Activated effector memory CD4-positive, alpha-beta T cell treated with anti-CD3 and anti-CD28 coated beads, Interleukin-2, amount 50 U/mL, for 16 hours (primary cell): Measurements from ENCODE around the gene SMOC2.
"Not testable (repeated sequence)": the region's sequence is repeated elsewhere in the genome, so short reads cannot be mapped to it uniquely, and the experiment has no call there.

Experiments used
- DNase-seq: peaks from one replicate; pipeline ENCODE4 v3.0.0-alpha.2; 2020

SMOC2 gene

DNA sequence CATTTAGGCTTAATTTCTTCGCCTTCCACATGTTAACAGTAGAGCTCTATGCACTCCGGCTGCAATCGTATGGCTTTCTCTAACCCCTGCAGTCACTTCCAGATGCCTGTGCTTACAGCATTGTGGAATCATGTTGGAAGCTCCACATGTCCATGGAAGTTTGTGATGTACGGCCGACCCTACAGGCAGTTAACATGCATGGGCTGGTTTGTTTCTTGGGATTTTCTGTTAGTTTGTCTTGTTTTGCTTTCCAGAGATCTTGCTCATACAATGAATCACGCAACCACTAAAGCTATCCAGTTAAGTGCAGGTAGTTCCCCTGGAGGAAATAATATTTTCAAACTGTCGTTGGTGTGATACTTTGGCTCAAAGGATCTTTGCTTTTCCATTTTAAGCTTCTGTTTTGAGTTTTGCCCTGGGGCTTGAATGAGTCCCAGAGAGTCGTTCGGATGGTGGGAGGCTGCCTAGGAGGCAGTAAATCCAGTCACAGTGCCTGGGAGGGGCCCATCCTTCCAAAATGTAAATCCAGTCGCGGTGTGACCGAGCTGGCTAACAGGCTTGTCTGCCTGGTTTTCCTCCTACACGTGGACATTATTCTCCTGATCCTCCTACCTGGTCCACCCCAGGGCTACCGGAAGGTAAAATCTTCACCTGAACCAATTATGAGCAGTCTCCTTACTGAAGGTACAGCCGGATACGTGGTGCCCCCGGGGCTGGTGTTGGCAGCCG lies 225.9 kb downstream of the SMOC2 start:
- DNase-seq, result no peak

DNA sequence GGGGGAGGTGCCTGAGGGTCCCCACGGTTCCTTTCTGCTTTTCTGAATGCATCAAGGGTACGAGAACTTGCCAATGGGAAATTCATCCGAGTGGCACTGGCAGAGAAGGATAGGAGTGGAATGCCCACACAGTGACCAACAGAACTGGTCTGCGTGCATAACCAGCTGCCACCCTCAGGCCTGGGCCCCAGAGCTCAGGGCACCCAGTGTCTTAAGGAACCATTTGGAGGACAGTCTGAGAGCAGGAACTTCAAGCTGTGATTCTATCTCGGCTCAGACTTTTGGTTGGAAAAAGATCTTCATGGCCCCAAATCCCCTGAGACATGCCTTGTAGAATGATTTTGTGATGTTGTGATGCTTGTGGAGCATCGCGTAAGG lies 226.4 kb downstream of the SMOC2 start:
- no peak for DNase-seq

DNA sequence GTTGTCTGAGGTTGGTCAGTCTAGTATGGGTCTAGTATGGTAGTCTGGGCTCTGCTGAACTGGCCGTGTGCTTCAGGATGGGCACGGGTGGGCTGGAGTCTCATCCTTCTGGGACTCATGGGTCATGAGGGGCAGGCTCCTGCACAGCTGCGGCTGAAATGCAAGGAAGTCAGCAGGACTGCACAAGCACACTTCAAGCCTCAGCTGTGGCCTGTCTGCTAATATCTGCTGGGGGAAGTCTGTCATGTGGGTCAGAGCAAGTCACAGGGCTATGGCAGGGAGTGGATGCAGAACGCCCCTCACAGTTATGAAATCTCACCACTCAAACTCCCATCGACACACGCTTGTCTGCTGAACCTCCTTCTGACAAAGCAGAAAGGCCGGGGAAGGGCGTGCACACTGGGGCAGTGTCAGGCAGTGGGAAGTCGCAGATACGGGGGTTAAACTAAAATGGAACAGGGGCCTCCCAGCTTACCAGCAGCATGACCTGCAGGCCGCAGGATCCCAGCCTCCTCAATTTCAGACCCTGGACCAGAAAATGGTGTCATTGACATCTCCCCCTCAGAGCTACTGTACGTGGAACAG lies 229.5 kb downstream of the SMOC2 start:
- DNase-seq, result no peak

DNA sequence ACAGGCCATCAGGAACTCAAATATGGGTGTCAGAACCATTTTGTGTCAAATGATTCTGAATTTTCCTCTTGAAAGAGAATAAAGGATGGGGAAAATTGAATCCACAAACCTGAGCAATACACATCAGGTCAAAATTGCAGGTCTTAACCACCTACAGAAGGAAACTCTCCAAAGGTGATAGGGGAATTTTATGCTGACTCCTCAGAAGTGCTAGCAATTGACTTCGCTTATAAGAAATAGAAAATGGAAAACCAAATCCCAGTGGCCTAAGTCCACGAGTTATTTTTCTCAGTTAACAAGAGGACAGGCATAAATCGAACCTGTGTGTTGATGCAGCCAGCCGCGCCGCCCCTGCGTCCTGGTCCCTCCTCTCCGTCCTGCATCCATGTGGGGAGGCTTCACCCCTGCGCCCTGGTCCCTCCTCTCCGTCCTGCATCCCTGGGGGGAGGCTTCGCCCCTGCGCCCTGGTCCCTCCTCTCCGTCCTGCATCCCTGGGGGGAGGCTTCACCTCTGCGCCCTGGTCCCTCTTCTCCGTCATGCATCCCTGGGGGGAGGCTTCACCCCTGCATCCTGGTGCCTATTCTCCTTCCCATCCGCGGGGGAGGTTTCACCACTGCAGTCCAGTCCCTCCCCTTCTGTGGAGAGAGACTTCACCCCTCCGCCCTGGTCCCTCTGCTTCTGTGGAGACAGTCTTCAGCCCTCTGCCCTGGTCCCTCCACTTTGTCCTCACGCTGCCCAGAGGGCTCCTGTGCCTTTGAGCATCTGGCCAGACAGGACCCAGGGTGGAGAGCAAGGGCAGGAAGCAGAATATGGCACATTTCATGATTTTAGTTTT lies 230.3 kb downstream of the SMOC2 start:
- DNase-seq, result no peak

DNA sequence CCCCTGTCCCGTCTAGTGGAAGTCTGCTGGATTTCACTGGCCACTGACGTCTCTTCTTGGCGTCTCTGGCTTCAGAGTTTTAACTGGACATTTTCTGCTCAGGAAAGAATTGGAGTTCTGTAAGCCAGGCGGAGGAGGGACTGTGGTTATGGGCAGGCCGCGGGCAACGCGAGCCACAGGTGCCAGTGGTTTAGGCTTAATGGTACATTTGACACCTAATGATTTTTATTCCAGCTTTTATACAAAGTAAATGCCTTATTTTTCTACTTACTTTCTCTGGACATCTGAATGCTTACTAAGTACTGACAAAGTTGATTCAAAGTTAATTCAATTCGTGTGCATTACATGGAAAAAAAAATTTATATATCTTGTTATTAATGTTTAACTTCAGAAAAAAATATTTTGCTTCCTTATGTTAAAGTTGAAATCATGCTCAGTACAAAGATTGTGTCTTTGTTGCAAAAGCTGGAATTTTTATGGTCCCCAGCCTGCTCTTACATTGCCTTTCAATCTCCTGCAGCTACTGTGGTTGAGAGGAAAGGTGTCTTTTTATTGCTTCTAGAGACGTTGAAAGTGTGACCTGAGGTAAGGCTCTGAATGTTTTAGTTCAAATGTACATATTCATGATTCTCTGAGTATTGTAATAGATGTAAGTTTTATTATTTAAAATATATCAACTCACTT lies 231.0 kb downstream of the SMOC2 start:
- no peak for DNase-seq

DNA sequence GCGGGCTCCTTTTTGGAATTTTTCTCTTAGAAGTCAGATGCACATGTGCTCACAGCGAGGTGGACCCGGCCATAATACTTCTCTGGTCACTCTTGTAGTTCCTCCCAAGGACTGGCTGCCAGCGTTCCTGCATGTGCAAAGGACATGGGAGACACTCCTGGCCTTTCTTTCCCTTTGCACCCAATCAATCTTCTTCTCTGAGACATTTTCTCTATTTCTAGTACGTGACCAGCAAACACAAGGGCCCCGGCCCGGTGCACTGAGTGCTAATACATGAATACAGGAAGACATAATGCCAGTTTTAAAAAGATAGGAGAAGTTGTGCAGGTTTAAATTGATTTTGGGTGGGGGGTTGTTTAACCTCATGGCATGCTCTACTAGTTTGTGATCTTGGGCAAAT lies 233.6 kb downstream of the SMOC2 start:
- no peak for DNase-seq

DNA sequence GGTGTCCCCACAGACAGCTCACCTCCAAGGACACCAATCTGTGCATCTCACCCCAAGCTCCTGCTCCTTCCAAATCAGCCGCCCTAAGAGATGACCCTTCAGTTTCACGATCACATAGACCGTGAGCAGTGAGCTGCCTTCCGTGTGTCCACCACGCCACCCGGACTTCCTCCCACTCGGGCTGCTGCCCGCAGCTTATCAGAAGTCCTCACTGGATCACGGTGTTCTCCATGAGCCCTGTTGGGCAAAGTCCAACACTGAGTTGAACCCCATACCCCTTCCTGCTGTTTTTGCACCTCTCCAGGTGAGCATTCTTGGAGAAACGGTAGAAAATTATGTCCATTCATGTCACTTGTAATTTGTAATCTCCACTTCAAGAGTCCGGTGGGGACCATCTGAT lies 234.4 kb downstream of the SMOC2 start:
- no peak for DNase-seq

DNA sequence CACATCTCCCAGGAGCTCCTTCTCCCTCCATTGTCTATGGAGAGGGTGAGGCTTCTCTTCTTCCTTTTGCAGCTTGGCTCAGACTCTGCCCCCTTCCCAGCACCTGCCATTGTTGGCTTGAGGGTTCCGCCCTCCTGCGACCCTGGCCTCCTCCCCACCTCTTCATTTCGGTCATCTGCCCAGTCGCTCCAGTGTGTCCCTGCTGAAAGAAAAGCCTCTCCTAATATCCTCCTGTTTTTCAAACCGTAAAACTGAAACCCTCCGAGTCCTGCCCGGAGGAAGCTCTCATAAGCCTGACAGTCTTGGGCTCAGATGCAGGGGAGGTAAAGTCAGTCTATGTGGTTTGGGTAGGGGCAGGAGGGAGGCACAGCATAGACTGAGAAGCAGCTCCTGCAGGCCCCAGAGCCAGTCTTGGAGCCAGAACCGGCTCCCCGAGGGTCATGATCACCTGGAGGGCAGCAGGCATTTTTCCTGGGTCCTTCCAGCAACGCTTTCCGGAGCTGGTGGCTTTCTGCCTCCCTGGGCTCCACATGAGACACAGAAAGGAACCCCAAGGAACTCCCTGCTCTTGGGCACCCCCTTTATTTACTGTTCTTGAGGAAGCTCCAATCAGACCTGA lies 235.1 kb downstream of the SMOC2 start:
- no peak for DNase-seq

DNA sequence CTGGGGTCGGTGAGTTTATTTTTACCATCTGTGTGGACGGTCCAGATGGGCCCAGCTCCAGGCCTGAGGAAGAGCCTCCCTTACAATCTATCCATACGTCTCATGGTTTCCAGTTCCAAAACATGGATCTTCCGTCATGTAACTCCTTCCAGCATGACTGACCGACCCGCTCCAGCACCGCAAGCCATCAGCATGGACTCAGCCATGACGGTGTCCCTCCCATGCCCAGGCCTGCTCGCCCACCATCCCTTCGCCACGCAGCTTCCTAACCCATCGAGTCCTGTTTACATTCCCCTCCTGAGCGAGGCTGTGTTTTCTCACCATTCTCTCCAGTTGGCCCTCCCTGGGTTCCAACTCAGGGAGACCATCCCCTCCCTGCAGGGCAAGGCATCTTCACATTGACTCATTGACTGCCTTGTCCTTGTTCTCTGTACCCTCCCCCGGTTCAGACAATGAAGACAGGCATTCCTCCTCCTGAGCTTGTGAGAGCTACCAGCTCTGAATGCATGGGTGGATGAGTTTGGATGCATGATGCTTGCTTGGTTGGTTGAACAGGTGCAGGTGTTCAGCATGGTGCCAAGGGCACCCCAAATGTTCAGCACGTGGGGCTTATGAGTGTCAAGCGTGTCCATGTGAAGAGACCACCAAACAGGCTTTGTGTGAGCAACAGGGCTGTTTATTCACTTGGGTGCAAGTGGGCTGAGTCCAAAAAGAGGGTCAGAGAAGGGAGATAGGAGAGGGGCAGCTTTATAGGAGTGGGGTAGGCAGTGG lies 235.8 kb downstream of the SMOC2 start:
- DNase-seq, result peak; percentile 41

DNA sequence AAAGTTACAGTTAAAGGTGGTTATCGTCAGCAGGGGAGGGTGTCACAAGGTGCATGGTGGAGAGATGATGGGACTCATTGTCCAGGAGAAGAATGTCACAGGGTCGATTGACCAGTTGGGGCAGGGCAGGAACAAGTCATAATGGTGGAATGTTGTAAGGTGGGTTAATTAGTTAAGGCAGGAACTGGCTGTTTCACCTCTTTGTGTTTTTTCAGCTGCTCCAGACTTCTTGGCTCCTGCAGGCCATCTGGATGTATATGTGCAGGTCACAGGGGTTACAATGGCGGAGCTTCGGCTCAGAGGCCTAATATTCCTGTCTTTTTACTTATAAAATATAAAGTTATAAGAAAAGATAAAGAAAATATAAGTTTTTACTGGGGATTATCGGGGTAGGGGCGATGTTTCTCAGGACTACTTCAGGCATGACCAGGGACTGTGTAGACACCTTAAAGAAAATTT lies 236.4 kb downstream of the SMOC2 start:
- DNase-seq, result not testable (repeated sequence)

DNA sequence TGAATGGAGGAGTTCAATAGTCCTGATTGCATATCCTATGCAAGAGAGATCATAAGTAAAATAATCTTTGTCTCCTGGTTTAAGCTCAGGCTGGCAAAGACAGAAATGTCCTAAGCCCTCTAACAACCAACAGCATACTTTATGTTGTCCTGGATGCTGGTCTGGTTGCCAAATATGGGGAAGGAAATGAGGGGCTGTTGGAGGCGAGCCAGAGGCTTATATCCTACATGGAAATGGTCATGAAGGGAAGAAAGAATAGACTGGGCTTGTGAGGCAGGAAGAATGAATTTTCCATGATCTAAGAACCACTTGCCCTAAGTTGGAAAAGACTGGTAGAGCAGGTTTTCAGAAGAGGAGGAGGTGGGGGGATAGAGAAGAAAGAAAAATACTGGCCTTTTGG lies 237.1 kb downstream of the SMOC2 start:
- no peak for DNase-seq

DNA sequence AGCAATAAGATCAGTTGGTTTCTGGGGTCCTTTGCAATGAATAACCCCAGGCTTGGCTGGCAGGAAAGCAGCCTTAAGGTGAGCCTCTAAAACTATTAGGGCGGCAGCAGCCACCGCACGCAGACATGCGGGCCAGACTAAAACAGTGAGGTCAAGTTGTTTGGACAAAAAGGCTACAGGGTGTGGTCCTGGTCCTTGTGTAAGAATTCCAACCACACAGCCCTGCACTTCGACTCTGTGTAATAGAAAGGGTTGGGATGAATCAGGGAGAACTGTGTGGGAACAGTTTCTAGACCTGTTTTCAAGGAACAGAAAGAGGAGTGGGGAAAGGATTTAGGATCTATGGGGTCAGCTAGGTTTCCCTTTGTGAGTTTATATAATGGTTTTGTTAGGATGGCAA lies 237.6 kb downstream of the SMOC2 start:
- no peak for DNase-seq

DNA sequence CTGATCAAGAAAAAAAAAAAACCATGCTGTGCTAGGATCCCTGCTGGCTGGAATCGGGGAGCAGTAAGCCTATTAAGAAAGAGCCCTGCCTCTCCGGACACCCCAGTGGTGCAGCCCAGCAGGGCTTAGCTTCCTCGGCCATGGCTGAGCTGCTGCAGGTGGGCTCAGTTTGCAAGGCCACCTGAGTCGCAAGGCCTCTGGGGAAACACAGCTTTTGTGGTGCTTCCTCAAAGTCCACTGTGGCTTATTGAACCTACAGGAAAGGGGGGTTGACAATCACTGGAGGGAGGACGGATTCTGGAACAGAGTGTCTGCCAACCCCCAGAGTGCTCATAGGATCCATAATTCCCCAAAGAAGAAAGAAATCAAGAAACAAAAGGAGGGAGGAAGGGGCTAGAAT lies 240.8 kb downstream of the SMOC2 start:
- no peak for DNase-seq

DNA sequence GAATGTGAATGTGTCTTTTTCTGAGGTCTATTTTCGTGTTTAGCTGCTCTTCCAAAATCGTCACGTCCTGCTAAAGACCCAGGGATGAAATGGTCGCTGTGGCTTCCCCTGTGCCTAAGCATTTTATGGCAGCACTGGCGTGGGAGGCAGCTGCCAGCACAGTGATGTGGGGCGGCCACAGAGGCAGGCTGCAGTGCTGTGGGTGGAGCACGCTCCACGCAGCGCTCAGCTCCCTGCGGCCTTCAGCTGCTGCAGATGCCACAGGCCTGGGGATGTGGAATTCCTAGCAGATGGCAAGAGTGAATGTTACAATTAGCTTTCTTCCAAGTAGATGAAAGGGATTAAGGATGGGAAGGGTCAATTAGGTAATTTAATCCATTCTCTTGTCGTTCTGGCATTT lies 242.6 kb downstream of the SMOC2 start:
- DNase-seq, result no peak

DNA sequence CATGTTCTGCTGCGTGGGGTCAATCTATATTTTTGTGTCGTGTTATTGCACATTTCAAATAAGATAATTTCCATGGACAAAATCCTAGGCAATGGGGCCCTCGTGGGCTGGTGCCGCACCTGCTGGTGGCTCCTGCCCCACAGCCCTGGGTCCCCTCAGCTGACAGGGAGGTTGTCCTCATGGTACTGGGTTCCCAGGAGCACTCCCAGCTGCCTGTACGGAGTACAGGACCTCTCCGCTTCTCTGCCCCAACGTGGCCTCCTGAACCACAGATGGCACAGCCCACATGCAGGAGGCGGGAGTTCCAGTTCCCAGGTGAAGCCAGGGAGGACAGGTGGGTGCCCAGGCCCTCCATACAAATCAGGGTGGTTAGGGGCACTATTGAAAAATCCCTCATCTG lies 243.5 kb downstream of the SMOC2 start:
- no peak for DNase-seq

DNA sequence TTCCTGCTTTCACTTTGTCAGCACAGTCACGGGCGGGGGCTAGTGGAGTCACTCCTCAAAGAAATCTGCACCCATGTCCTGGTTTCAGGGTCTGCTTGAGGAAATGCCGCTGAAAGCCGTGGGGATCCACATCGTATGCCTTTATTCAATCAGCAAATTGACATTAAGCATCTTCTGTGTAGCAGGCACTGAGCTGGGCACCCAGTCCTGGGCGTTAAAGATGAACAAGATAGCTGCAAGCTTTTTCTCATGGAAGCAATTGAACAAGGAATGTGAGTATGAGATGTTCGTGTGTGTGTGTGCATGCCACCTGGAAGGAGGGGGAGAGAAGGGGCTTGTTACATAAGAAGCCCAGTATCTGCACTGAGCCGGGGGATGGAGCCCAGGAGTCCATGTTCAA lies 243.9 kb downstream of the SMOC2 start:
- DNase-seq, result no peak

DNA sequence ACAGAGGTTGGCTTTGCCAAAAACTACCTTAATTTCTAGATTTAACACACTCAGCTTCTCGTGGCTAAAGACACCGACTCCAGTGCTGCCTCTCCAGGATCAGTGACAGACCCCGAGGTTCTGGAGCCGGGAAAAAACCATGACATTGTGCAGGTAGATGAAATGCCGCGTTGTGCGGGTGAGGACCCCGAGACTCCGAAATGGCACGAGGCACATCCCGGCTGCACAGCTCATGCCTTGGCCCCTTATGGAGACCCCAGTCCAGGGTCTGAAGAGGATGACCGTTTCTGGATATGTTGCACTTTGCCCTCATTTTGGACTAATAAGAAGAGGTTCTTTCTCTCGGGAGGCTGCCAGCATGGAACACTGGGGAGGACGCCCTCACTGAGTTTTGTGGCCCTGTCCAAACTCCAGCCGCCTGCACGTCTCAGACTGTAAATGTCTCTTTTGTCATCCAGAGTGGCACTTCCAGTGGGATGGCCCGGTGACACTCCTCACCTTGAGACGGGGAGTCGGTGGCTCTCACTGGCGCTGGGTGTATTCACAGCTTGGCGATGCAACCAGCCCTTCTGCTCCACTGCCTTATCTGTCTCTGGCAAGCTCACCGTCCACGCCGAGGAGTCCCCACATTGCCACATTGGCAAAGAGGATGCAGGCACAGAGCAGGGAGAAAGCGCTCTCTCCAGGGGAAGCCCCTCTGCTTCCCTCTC lies 245.2 kb downstream of the SMOC2 start:
- DNase-seq, result no peak

DNA sequence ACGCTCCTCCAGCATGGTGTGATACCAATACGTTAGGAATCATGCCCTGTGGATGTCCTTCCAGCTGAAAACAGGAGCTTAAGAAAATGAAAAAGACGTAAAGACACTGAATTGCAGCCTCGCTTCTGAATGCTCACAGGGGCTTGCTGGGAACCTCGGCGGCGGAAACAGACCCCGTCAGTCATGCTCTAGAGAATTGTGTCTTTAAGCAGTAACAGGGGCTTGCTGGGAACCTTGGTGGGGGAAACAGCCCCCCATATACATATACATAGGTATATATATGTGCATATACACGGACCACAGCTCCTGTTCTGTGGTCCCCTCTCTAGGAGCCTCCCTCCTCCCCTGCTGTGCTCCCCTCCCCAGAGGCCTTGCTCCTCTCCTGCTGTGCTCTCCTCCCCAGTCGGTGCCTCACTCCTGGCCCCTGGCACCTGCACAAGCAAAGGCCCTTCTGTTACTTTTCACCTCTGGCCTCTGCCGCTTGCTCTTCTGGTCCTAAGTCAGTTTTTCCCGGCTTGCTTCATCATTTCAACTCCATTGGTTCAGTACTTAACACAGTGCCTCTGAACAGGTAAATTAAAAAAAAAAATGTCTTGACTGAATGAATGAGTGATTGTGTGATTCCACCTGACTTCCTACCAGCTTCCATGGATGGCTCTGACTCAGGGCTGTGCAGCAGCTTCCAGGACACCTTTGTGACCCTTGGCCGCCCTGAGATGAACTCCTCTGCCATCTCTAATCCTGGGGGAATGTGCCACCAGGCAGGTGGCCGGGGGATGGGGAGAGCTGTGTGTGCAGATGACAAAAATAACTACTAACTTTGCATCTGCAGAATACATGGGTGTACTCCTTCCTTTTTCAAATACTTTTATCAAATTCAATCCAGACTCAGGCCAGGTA lies 246.1 kb downstream of the SMOC2 start:
- DNase-seq, result no peak

DNA sequence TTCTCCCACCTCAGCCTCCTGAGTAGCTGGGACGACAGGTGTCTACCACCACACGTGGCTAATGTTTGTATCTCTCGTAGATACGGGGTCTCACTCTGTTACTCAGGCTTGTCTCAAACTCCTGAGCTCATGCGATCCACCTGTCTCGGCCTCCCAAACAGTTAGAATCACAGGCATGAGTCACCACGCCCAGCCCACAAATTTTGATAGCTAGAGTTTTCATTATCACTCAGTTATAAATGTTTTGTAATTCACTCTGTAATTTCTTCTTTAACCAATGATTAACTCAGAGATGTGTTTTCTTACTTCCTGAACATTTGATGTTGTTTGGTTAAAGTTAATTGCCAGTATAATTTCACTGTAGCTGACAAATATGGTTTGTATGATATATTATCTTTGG lies 249.3 kb downstream of the SMOC2 start:
- no peak for DNase-seq

DNA sequence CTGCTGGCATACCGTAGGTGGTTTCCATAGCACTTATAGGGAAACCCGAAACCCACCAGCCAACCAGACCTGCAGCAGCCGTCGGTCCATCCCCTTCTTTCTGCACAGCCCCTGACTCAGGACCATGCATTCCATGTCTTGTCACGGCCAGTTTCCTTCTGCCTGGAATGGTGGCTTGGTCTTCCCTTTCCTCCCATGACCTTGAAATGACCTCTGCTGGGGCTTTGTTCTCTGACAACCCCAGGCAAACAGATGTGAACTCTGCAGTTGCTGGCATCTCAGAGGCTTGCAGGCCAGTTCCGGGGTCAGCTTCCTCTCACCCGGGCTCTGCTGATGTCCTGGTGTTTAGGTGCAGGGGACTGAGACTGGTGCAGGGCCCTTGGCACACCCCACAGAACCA lies 250.8 kb downstream of the SMOC2 start:
- DNase-seq, result no peak
